Thoracic aorta (tissue), 2 donors: ENCODE data around the gene PRR36. TPM values are rescaled to one million over a fixed set of nuclear protein-coding genes. Genes with fewer than 3 reads are reported as not detected.

Experiments used
- ATAC-seq: fragments of 150-250 bp; one replicate; pipeline ENCODE4 v1.8.0; 2017; ENCODE audit warnings: low read depth; ENCODE audit not compliant: insufficient number of reproducible peaks, low FRiP score
- DNase-seq: peaks from one replicate; pipeline ENCODE4 v3.0.0-alpha.2; 2020; ENCODE audit warnings: low spot score
- H3K27ac ChIP-seq, 2 donors: fragments of 200-600 bp; sonication (generic); 1 replicate in 1 of 2; 2 replicates in 1 of 2; pipeline ENCODE4 v1.5.1; 2016; ENCODE audit warnings: mild to moderate bottlenecking in 2 of 2, moderate library complexity in 2 of 2
- H3K27me3 ChIP-seq: fragments of 200-600 bp; sonication (generic); replicated peaks from 2 replicates; pipeline ENCODE4 v1.6.0; 2016; ENCODE audit warnings: mild to moderate bottlenecking; ENCODE audit not compliant: insufficient read depth
- H3K36me3 ChIP-seq: fragments of 200-600 bp; sonication (generic); one replicate; pipeline ENCODE4 v1.5.1; 2016
- H3K4me1 ChIP-seq, 2 donors: fragments of 200-600 bp; sonication (generic); 1 replicate in 1 of 2; 2 replicates in 1 of 2; pipeline versions ENCODE4 v1.5.1 to v1.6.0; 2016; ENCODE audit warnings: low read depth in 2 of 2, mild to moderate bottlenecking in 1 of 2; ENCODE audit not compliant: control insufficient read depth in 1 of 2
- H3K4me3 ChIP-seq: fragments of 200-600 bp; sonication (generic); 2 replicates; pipeline ENCODE4 v1.5.1; 2016; ENCODE audit warnings: mild to moderate bottlenecking
- H3K9me3 ChIP-seq: fragments of 200-600 bp; sonication (generic); 2 replicates; pipeline ENCODE4 v1.5.1; 2016
- CTCF ChIP-seq: fragments of 200-600 bp; sonication (generic); IDR thresholded peaks from one replicate; pipeline ENCODE4 v1.5.1; 2019; ENCODE audit warnings: antibody characterized with exemption
- total RNA-seq, 2 donors: library from RNA; depleted of rRNA; stranded (reverse); fragments of >200 nt; gene quantifications; one replicate each; pipeline versions ENCODE4 v1.1.0 to v1.2.3, GENCODE V29; 2016

PRR36 gene
- total RNA-seq, 2 donors from 2014 or later = not detected

- ATAC-seq (no peak), DNase-seq (no peak)
- H3K36me3 ChIP-seq = no peaks in the 10 kb centered on the region
- H3K27ac ChIP-seq = no peak overlapping the region
- H3K4me3 ChIP-seq = no peak overlapping the region
- H3K4me1 ChIP-seq = peaks cover 3 to 22% of the 10 kb centered on the region in 2 donors
- no peaks in the 10 kb centered on the region for H3K27me3 ChIP-seq
- no peaks in the 10 kb centered on the region for H3K9me3 ChIP-seq
- TF ChIP-seq CTCF = no peak
Observed at GRCh38 chr19:7831452-7831851, 42.7 kb downstream of the PRR36 start.

GRCh38 chr19:7830823-7831222 lies 43.4 kb downstream of the PRR36 start:
- Histone ChIP-seq H3K4me1 (peaks cover 3 to 22% of the 10 kb centered on the region in 2 donors), H3K27ac (no peak overlapping the region), H3K36me3 (no peaks in the 10 kb centered on the region), H3K9me3 (no peaks in the 10 kb centered on the region), H3K4me3 (peak overlapping the region; percentile 84), H3K27me3 (no peaks in the 10 kb centered on the region)
- no peak for ATAC-seq
- DNase-seq = no peak
- no peak for TF ChIP-seq CTCF

GRCh38 chr19:7830272-7830771 lies 43.9 kb downstream of the PRR36 start:
- Histone ChIP-seq H3K4me3 (peak overlapping the region; percentile 84), H3K27ac (no peak overlapping the region), H3K4me1 (peaks cover 3 to 22% of the 10 kb centered on the region in 2 donors), H3K27me3 (no peaks in the 10 kb centered on the region), H3K36me3 (no peaks in the 10 kb centered on the region), H3K9me3 (no peaks in the 10 kb centered on the region)
- DNase-seq (no peak), ATAC-seq (no peak)
- TF ChIP-seq CTCF = no peak

- H3K36me3 ChIP-seq = no peaks in the 10 kb centered on the region
- no peak for TF ChIP-seq CTCF
- no peaks in the 10 kb centered on the region for H3K27me3 ChIP-seq
- peak; percentile 93 for DNase-seq
- peaks cover 3 to 22% of the 10 kb centered on the region in 2 donors for H3K4me1 ChIP-seq
- peak; percentile 95 for ATAC-seq
- H3K4me3 ChIP-seq = peak within 1 kb of the TSS; percentile 84
- no peaks in the 10 kb centered on the region for H3K9me3 ChIP-seq
- H3K27ac ChIP-seq = no peak within 1 kb of the TSS
Observed at GRCh38 chr19:7829561-7830271, 44.5 kb downstream of the PRR36 start, which contains the start of gene EVI5L. Gene EVI5L, plus strand, starts transcription at chr19:7830218. Its CDS starts 16,325 bp downstream, at chr19:7846543.

- H3K27me3 ChIP-seq = no peaks in the 10 kb centered on the region
- no peaks in the 10 kb centered on the region for H3K36me3 ChIP-seq
- no peak for TF ChIP-seq CTCF
- no peak overlapping the region for H3K27ac ChIP-seq
- peaks cover 3 to 22% of the 10 kb centered on the region in 2 donors for H3K4me1 ChIP-seq
- ATAC-seq (no peak), DNase-seq (no peak)
- H3K4me3 ChIP-seq = peak overlapping the region; percentile 84
- no peaks in the 10 kb centered on the region for H3K9me3 ChIP-seq
Observed at GRCh38 chr19:7829166-7829520, 45.0 kb downstream of the PRR36 start.
